ENCODE results near the gene S100A8.
A peak's percentile ranks its signal among the peaks of the same experiment; 100 is the strongest.
"Not testable (repeated sequence)": the region's sequence is repeated elsewhere in the genome, so short reads cannot be mapped to it uniquely, and the experiment has no call there.

Gene S100A8

DNA sequence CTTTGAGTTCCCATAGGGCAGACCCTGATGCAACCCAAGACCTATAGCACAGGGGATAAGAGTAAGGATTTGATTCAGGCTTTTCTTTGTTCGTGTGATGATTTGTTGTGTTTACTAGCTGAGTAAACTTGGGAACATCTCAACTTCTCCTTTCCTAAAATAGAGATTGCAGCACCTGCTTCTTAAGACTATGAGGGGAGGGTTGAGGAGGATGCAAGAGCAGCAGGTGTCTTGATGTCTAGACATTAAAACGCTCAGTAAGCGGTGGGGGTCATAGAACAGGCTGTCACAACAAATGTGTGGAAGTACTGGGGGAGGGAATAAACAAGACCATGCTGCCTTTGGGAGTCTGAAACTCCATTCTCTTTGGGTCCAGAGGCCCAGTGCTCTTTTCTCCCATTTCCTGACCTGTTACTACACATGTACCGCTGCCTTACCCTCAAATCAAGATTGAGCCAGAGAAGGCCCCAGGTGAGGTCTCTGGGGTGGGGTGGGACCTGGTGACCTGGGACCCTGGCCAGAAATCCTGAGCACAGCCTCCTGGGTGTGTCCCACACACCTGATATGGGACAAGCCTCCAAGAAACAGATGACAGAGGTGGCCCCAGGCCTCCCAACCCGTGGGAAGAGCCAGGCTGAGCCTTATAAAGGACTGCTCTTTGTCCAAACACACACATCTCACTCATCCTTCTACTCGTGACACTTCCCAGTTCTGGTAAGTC is 25.1 kb upstream of the S100A8 start, which contains the start of gene S100A7A:
TSS of gene S100A7A (plus strand) at position 671 of the 721 bp plus-strand sequence. CDS start 1,563 bp downstream, outside the sequence.
- DNase-seq (ENCODE audit: low spot score): no peak

DNA sequence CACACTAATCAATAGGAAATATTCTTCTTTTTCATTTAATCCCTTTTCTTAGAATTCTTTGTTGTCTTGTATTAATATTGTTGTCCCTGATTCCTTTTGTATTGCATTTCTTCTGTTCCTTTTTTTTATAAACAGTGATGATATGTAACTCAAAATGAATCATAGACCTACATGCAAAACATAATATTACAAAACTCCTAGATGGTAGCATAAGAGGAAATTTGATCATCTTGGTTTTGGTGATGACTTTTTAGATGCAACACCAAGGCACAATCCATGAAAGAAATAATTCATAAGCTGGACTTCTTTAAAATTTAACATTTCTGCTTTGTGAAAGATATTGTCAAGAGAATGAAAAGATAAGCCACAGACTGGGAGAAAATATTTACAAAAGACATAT is 23.1 kb upstream of the S100A8 start:
- not testable (repeated sequence) for DNase-seq (ENCODE audit: low spot score)

DNA sequence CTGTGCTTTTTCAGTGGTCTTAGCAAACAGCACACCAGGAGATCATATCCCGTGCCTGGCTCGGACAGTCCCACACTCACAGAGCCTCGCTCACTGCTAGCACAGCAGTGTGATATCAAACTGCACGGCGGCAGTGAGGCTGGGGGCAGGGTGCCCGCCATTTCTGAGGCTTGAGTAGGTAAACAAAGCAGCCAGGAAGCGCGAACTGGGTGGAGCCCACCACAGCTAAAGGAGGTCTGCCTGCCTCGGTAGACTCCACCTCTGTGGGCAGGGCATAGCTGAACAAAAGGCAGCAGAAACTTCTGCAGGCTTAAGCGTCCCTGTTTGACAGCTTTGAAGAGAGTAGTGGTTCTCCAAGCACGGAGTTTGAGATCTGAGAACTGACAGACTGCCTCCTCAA is 16.4 kb upstream of the S100A8 start:
- not testable (repeated sequence) for DNase-seq (ENCODE audit: low spot score)

DNA sequence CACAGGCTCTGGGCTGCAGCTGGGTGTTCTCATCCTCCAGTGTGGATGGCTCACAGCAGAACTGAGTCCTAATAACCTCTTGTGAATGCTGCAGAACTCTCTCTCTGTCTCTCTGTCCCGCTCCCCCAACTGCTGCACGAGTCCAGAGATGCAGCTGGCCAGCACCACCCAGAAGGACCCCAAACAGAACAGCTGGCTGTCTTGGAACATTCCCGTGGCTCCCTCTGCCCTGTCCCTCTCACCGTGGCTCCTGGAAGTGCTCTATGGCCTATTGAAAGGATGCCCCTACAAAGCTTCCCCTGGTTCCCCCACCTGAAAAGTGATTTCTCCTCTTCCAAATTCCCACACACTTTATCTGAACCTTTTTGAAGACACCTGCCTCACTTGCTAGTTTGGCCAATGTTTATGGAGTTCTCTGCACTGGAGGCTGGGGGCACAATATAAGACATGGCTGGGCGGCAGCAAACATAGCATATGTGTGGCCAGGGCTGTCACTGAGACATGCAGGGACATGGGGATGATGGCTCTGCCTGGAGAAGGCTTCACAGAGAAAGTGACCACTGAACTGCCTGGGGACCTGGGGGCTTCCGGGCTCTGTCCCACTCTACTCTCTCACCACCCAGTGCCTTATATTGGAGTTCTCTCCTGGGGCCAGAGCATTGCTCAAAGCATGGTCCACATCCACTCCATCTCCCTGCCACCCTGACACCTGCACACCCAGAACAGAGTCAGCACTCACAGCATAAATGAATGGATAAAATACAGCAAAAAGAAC is 15.1 kb upstream of the S100A8 start:
- DNase-seq (ENCODE audit: low spot score): not testable (repeated sequence)

DNA sequence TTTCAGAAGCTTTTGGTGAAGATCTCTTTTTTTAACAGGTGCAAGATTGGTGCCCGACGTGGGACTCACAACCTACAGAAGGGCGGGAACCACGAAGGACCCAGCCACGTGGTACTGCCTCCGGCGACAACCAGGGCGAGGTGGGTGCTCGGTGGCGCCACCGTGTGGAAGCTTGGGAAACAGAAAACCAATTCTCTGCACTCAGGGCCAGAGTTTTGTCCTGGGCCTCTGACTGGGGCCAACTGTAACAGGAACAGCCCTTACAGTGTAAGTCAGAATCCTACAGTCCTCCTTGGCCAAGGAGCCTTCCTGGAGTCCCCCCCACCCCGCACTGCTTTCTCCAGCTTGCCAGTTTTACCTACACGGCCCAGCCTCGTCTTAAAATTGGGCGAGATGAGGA is 13.9 kb upstream of the S100A8 start:
- peak; percentile 59 for DNase-seq (ENCODE audit: low spot score)

DNA sequence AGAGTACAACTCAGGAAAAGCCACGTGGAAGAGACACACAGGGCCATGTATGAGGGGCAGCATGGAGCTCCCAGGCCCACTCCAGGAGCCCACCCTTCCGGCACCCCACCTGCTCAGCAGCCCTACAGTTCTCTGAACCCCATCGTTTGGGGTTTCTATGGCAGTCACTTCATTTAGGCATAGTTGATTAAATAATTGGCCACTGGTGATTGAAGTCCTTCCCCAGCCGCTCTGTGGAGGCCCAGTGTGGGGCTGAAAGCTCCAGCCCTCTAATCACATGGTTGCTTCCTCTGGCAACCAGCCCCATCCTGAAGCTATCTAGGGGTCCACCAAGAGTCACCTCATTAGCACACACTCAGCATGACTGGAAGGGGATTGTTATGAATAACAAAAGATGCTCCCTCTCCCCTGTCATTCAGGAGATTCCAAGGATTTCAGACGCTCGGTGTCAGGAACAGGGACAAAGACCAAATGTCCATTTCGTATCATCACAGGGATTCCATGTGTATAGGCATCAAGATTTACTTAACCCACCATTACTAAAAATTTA is 13.3 kb upstream of the S100A8 start:
- no peak for DNase-seq (ENCODE audit: low spot score)

DNA sequence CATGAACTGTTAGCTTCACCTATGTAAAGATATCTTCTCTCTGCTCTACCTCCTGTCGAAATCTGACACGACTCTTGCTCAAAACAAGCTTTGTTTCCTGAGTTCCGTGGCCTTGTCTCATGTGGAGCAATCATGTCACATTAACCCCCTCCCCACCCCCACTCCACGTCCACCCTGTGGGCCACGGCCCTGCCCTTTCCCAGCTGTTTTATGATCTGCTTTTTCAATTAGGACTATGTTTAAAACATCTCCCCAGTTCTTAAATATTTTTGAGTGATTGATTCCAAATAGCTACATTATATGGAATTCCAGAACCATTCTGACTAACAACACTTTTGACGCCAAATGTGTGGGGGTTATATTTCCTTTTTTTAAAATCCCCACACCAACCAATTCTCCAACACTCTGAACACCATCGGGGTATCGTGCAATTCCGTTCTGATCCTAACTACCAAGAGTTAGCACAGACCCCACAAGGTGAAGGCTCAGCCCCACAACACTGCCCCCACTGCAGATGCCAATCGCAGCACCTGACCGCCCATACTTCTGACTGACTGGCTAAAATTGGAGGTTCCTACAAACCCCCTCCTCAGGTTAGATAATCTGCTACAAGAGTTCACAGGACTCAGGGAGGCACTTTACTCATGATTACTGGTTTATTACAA is 12.7 kb upstream of the S100A8 start:
- DNase-seq (ENCODE audit: low spot score): no peak

DNA sequence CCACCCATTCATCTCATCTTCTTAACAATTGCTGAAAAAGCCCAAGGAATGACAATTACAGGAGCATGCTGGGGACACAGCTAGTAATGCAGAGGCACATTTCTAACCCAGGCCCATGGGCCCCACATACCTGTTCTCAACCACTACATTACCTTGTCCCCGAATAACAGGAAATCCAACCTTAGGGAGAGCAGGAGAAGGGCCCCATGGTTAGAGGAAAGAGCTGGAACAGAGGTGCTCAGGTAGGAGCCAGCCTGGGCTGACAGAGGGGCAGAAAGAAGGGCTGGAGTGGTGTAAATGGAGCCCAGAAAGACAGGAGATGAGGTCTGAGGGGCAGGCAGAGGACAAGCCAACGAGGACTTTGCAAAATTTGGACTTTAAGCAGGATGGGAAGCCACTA is 11.4 kb upstream of the S100A8 start:
- no peak for DNase-seq (ENCODE audit: low spot score)

DNA sequence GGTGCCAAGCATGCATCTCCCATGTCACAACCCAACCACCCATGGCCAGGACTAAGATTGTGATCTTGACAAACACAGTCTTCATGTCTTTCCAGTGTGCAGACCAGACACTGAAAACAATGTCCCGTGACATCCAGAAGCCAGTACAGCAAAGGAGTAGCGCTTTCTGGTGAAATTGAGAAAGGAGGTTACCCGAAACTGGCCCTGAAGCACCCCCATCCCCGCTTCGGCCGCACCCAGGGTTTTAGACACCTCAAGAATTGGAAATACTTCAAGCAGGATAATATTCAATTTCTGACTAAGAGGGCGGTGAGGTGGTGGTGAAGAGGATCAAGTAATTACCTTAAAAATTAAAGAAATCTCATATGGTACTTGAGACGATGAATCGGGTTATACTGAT is 10.6 kb upstream of the S100A8 start:
- no peak for DNase-seq (ENCODE audit: low spot score)

DNA sequence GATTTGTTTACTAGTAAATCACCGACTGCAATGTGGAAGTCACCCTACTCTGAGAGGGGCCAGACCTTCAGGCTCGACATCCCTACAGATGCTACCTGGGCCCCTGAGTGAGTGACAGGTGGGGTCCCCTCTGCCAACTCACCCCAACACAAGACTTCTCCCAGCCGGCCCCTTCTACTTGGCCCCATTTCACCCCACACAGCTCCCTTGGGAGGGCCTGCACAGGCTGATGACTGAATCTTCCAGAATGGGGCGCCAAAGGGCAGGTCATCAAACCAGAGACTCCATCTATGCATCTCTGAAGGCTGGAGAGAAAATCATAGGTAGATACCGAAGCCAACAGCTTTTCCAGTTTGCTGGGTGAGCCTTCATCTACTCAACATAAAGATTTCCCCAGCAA is 9.4 kb upstream of the S100A8 start:
- DNase-seq (ENCODE audit: low spot score): no peak

DNA sequence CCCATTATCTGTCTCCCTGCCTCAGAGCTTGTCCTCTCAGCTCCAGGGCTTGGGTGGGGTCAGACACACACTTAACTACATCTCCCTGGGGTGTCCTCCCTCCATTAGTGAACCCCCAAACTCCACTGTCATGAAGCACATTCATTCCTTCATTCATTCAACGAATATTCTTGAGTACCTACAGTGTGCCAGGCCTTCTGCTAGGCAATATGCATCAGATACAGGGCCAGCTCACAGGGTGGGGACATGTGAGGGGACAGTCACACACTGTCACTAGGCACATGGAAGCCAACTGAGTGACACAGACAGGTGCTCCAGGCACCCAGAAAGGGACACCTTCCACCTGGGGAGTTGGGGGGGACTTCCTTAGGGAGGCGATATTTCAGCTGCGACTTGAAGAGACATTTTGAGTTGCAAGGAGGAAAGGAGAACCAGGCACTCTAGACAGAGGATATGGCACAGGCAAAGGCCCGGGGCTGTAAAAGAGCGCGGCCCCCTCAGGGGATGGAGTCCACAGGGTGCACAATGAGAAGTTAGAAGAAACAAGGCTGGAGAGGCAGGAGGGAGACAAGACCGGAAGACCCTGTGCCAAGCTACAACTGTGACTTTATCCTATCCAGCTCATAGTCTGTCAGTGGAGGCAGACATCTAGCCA is 8.7 kb upstream of the S100A8 start:
- no peak for DNase-seq (ENCODE audit: low spot score)

DNA sequence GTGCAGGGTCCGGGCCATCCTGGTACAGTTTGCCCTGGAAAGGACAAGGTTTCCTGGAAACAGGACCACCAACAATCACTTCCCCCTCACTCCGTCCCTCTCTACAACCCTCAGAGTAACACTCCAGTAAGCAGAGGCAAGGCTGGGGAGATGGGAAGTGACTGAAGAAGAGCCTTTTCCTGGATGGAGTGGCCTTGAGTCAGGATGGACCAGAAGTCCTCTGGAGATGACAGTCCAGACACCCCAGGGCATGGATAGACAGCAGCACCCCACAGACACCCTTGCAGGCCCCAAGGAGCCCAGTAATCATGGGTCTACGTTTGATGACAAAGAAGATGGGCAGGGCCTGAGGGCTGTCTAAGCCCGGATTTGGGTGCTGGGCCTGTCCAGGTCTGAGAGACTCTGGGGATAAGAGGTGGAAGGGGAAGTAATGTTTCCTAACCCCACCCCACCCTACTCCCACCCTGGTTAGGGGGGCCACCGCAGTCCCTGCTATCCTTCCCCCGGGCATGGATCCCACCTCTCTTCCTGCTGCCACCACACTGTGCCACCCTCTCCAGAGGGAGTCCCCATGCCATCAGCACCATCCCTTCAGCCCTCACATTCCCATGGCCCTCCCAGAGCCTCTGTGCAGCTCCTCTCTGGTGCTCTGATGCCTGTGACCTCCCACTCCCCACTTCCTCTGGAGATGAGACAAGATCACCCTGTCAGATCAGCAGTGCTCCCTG is 7.2 kb upstream of the S100A8 start:
- no peak for DNase-seq (ENCODE audit: low spot score)

DNA sequence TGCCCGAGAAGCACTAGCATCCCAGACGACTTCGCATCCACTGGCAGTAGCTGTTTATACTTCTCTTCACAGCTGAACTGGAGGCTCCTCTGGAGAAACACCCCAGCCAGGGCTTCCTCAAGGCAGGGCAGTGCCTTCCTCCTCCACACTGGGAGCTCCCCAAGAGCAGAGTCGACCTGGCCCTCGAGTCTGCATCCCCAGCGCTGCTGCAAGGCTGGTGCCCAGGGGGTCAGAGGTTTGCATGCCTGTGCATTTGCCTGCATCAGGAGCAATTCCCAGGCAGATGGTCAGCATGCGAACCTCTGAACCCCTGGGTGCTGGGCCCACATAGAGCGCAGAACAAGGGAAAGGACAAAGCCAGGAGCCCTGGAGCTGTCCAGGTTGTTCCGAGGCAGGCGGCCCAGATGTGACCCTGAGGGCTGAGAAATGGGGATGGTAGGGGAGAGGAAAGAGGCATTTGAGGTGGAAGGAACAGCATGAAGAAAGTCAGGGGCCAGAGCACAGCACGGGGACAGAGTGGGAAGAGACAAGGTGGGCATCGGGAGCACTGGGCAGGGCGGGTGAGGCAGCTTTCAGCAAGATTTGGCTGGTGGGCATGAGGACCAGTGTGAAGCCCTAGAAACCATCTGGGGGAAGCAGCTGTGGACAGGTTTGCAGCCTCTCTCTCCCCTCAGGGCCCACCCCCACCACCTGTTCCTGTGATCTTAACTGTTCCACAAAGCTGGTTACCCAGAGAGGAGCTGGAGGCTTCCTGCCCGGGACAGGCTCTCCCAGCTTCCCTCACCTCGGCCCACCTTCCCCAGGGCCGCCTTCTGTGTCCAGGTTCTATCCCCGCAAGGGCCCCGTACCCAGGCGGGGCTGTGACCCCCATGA is 6.4 kb upstream of the S100A8 start:
- no peak for DNase-seq (ENCODE audit: low spot score)

DNA sequence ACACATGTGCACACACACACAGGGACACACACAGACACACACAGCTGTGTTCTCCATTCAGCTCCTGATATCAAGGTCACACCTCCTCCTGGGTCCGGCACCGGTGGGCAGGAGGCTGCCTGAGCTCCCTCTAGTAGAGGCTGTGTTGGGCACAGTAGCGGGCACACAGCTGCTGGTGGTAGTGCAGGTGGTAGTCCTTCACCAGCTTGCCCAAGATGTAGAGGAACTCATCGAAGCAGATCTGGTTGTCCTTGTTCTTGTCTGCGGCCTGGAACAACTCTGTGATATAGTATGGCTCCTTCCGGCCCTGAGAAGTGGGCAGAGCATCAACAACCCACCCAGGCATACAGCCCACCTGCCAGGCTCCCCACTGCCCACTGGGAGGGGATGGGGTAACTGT is 5.6 kb upstream of the S100A8 start:
- no peak for DNase-seq (ENCODE audit: low spot score)

DNA sequence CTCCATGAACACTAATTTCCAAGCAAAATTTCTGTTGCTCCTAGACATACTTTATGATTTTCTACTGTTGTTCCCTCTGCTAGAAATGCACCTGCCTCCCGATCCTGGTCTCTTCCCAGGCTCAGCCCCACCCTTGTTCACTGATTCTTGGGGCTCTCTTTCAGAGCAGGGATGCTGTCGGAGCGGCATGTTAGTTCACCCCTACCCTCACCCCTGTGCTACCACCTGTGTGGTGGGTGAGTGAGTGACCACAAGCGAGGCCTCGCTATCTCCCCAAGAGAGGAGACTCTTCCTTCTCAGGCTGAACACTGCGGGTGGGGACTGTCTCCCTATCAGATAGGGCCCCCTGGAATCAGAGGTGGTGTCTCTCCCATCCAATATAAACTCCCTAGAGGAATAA is 4.9 kb upstream of the S100A8 start:
- no peak for DNase-seq (ENCODE audit: low spot score)

DNA sequence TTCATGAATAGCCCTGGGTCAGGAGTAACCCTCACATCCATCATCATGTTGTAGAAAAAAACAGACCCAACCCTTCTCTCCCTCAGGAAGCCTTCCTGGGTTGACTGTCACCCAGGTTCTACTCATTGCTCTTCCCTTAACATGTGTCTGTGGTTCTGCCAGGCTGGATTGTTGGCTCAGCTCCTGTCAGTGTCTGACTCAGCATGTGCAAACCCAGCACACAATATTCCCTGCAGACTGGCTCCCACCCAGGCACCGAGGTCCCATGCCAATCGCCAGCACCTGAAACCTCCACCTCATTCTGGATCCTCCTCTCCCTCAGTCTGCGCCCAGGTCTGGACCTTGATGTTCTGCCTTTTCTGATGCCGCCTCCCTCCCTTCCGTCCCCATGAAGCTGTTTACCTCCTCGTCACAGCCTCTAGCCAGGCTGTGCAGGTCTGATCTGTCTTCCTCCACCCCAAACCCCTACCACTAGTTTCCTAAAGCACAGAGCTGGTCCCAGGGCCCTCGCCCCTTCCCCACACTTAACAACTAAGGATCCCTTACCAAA is 4.3 kb upstream of the S100A8 start:
- DNase-seq (ENCODE audit: low spot score): no peak

DNA sequence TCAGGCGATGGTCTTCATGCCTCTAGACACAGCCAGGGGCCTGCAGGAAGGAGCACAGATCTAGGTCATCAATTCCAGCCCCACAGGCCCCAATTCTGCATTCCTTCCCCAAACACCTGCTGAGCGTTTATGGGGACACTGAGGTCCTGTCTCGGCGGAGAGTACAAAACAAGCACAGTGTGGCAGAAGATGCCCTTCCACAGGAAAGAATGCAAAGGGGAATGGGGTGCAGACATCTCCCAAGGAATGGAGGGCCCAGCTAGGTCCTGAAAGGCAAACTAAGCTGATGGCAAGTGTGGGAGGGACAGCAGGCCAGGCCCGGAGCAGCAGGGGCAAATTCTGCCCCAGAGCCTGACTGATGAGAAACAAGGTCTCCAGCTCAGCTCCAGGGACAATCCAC is 3.5 kb upstream of the S100A8 start:
- DNase-seq (ENCODE audit: low spot score): no peak

DNA sequence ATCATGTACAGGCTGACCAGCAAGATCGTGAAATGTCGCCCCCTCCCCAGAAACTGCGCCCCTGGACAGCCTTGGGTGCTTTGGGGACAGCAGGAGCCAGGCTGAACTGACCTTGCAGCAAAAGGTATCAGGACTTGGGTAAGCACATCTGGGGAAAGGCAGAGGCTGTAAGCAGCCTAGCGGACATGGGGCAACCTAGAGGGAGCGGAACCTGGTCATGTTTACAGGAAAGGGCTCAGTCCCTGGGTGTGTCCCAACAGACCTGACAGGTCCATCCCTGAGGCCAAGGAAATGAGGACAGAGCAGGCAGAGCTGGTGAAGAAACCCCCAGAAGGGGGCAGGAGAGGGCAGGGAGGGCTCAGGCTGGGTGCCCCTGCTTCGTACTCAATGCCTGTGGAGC is 3.1 kb upstream of the S100A8 start:
- no peak for DNase-seq (ENCODE audit: low spot score)

DNA sequence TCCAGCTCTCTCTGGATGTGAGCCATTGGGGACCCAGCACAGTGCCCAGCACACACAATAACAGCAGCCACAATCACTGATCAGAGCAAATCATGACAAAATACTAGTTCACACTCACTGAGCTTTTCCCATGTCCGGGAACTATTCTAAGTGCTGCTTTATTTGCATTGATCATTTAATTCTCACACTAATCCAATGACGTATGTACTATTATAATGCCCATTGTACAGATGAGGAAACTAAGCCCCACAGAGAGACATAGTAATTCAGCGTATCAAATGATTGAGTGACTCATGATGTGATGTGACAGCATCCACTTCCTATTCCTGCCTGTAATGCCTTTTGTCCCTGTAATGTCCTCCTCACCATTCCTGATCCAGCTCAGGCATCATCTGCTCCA is 1.9 kb upstream of the S100A8 start:
- no peak for DNase-seq (ENCODE audit: low spot score)

DNA sequence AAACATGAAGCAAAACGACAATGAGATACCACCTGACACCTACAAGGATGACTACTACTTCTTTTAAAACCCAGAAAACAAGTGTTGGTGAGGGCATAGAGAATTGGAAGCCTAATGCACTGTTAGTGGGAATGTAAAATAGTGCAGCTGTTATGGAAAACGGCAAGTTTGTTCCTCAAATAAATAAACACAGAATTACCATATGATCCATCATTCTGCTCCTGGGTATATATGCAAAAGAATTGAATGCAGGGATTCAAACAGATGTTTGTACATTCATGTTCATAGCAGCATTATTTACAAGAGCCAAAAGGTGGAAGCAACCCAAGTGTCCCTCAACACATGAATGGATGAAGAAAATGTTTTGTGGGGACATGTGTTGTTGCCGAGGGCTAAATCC is 1.4 kb upstream of the S100A8 start:
- no peak for DNase-seq (ENCODE audit: low spot score)
